GM18526 (cell line): ENCODE data around the gene ACER1.

Experiments used
- POLR2A ChIP-seq: IDR thresholded peaks from 3 replicates; pipeline ENCODE4 v1.6.1; 2011; ENCODE audit not compliant: insufficient read length; ENCODE audit errors: extremely low read depth

ACER1 gene

GRCh38 chr19:6275170-6275744, 58.2 kb downstream of the ACER1 start:
- no peak for TF ChIP-seq POLR2A

- TF ChIP-seq POLR2A, result no peak
These were observed 58.7 kb downstream of the ACER1 start for GRCh38 chr19:6274756-6275155.

GRCh38 chr19:6273701-6274601, 59.5 kb downstream of the ACER1 start:
- no peak for TF ChIP-seq POLR2A

GRCh38 chr19:6272913-6273600, 60.4 kb downstream of the ACER1 start:
- TF ChIP-seq POLR2A, result no peak

DNA sequence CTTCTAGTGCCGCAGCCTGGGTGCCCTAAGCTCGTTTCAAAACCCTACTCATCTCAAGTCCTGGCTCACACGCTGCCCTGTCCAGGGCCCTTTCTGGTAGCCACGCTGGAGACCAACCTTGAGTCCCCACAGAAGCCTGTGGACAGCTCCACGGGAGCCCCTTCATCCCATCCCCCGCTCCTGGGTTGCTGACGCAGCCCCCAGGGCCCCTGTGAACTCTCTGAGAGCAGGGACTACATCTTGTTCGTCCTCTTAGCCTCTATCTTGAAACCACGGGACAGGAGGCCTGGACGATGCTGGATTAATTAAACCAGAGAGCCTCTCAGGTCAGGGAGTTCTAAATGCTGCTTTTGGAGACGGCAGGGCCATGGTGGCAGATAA, 61.0 kb downstream of the ACER1 start:
- TF ChIP-seq POLR2A, result no peak

GRCh38 chr19:6271721-6272410, 61.5 kb downstream of the ACER1 start:
- TF ChIP-seq POLR2A, result no peak

GRCh38 chr19:6271251-6271650, 62.2 kb downstream of the ACER1 start:
- TF ChIP-seq POLR2A, result no peak

DNA sequence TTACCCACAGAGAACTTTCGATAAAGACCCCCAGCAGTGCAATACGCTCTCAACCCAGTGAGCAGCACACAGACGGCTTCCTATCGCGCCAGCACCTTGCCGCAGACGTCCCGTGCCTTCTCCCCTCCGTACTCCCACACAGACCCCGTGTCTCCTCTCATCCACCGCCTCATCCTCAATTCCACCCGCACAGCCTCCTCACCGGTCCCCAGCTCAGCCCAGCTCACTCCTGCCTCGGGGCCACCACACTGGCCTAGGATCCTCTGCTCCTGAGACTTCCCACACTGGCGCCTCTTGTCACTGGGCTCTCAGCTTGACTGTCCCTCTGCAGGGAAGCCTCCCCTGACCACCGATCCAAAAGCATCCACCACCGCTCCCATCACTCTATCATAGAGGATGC, 62.6 kb downstream of the ACER1 start:
- TF ChIP-seq POLR2A, result no peak

DNA sequence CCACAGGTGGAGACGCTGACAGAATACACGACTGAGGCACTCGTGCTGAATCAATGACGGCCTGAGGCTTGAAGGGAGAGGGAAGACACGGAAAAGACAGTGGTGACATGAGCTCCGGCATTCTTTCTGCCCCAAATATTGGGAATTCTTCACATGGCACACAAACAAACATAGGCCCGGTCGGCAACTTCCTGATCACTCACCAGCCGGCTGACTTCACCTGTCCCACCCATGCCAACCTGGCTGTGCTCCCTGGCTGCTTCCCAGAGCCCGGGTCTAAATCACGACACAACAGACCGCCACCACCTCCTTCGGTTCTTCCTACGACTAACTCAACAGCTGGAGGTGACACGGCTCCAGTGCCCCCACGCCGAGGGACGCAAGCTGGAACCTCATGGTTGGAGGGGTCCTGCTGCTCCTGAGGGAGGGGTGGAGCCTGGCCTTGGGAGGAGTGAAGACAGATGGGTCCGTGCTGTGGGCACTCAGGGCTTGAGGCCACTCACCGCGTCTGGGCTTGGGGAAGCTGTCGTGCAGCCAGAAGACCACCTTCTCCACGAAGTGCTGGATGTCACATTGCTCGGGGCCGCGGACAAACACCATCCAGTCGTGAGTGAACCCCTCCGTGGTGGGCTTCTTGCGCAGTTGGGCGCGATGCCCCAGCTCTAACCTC, 63.2 kb downstream of the ACER1 start:
- TF ChIP-seq POLR2A, result no peak

GRCh38 chr19:6269101-6269886, 64.1 kb downstream of the ACER1 start:
- no peak for TF ChIP-seq POLR2A

DNA sequence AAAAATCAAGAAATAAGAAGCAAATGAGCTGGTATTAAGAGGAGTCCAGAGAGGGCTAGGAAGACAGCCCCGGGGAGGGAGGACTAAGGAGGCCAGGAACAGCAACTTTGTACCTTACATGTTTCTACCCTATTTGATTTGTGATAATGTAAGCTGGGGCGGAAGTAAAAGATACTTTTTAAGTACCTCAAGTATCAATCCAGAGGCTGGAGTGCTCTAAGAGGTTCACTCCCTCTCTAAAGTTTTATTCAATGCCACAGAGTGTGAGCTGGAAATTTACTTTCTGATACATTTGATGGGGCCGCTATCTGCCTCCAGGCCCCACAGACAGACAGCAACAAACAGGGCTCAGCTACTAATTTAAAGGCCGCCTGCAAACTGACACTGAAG, 65.0 kb downstream of the ACER1 start:
- TF ChIP-seq POLR2A, result no peak

DNA sequence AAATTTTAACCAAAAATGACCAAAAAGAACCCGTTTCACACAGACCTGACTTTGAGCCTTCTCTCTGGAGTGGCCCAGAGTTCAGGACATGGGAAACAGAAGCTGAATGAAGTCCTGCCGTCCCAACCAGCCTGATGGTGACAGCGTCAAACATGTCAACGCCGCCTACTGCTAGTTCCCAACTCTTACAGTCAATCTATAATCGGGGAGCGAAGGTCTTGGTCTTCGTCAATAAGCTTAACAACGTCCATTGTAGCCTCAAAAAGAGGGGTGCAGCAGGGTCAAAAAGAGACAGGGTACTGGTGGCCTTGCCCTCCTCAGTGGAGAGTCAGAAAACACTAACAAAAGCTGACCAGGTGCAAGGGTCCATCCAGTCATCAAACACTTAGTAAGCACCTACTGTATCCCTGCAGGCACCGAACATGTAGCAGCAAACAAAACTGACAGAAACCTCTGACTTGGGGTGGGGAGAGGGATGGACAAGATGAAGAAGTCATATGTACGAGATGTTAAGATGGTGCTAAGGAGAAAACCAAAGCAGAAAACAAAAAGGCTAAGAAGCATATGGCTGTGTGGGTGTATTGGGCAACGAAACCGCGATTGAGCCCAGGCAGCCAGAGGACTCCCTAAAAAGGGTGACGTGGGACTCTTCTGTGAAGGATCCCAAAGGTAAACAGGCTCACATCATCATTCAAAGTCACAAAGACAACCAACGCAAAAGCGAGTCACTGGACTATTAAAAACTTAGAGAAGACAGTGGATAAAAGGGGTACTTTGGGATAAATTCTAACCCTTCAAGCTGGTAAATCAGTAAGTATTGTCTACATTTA, 65.6 kb downstream of the ACER1 start:
- TF ChIP-seq POLR2A, result no peak

DNA sequence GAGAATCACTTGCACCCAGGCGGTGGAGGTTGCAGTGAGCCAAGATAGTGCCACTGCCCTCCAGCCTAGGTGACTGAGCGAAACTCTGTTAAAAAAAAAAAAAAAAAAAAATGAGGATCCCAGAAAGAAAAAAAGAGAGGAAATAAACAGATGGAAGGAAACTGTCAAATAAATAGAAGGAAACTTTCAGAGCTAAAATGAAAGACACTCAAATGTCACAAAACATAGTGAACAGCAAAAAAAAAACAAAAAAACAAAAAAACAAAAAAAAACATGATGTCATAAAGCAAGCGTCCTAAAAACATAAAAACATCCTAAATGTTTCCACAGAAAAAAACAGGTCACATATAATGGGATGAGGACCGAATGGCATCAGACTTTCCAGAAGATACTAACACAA, 68.6 kb downstream of the ACER1 start:
- TF ChIP-seq POLR2A, result no peak
